GM18508 (cell line): ENCODE measurements around the gene FAF1.

Source experiments
- ATAC-seq: cut with Tn5 transposase; IDR thresholded peaks from one replicate; pipeline ENCODE4 v1.9.1; 2021; ENCODE audit warnings: moderate number of reproducible peaks; ENCODE audit not compliant: insufficient read depth, unreplicated experiment

The FAF1 gene

DNA sequence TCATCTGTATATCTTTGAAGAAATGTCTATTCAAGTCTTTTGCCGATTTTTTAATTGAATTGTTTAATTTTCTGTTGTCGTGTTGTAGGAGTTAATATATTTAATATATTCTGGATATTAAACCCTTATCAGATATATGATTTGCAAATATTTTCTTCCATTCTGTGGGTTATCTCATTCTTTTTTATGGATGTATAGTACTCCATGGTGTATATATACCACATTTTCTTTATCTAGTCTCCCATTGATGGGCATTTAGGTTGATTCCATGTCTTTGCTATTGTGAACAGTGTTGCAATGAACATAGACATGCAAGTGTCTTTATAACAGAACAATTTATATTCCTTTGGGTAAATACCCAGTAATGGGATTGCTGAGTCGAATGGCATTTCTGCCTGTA is 436.5 kb downstream of the FAF1 start:
- ATAC-seq = no peak

DNA sequence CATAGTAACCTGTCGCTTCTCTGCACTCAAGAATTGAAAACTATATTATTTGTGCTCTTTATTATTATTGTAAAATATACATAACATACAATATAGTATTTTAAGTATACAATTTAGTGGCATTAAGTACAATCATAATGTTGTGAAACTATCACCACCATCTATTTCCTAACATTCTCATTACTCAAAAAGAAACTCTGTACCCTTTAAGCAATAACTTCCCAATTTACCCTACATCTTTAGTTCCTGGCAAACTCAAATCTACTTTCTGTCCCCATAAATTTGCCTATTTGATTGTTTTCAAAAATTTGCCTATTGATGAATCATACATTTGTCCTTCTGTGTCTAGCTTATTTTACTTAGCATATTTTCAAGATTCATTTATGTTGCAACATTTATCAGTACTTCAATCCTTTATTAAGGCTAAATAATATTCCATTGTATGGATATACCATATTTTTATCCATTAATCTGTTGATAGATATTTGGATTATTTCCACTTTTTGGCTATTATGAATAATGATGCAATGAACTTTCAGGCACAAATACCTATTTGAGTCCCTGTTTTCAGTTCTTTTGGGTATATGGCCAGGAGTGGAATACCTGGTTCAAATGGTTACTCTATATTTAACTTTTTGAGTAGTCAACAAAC is 437.2 kb downstream of the FAF1 start:
- no peak for ATAC-seq

DNA sequence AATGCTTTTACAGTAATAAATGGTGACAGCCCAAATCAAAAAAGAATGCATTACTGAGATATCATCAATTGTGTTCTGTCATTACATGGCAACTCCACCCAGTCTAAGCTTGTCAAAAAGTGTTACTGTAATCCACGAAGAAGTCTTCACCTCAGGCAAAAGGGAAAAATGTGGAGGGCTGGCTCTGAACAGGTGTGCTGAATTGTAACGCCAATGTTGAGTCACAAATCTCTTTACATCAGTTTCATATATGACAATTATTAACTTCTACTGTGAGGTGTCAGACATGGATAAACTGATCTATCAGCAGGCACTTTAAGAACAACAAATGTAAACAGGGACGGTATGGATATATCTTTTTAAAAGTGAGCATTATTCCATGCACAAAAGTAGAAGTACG is 438.4 kb downstream of the FAF1 start:
- no peak for ATAC-seq

DNA sequence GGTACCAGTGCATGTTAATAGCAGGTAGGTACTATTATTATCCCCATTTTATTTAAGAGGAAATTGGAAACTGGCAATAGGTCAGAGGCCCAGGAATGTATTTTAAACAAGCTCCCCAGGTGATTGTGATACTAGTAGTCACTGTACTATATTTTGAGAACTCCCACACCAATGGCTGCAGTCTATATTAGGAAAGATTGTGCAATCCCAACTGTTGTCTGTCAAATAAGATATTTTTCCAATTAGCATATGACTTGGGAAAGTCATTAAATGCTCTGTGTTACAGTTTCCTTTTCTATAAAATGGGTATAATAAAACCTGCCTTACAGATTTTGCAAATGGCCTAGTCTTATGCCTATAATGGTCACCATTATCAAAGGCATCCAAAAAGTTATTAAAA is 442.6 kb downstream of the FAF1 start:
- no peak for ATAC-seq

DNA sequence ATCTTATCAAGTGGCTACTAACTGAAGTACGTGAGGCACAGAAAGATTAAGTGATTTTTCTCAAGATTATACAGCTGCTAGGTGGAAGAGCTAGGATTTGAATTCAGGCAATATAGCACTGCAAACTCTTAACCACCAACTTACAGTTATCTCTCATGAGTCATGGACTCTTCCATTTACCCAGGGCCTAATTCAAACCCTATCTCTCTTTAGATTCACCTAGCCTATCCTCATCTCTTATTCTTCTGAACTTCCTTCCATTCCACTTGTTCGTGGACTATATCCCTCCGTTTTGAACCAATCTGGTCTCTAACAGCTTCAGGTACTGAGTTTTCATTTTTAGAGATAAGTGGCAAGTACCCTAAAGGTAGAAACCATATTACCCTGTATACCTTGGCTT is 444.0 kb downstream of the FAF1 start:
- no peak for ATAC-seq

DNA sequence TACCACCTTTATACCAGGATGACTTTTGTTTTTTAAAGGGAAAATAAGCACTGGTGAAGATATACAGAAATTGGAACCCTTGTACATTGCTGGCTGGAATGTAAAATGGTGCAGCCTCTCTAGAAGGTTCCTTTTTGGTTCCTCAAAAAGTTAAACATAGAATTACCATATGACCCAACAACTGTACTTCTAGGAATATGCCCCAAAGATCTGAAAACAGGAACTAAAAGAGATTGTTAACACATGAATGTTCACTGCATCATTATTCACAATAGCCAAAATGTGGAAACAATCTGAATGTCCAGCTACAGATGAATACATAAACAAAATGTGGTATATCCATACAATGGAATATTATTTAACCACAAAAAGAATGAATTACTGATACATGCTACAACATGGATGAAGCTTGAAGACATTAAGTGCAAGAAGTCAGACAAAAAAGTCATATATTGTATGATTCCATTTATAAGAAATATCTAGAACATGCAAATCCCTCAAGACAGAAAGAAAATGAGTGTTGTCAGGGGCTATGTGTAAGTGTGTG is 452.0 kb downstream of the FAF1 start:
- no peak for ATAC-seq

DNA sequence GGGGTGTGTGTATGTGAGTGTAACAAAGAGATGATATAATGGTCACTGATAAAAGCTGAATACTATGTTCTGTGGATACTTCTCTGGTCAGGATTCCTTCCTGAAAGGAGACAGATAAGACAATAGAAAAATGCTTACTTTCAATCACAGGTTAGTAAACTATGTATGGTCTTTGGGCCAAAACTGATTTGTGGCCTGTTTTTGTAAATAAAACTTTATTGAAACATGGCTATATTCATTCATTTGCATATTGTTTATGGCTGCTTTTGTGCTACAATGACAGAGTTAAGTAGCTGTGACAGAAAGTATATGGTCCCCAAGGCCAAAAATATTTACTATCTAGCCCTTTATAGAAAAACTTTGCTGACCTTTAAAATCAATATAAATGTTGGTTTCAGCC is 454.6 kb downstream of the FAF1 start:
- no peak for ATAC-seq

DNA sequence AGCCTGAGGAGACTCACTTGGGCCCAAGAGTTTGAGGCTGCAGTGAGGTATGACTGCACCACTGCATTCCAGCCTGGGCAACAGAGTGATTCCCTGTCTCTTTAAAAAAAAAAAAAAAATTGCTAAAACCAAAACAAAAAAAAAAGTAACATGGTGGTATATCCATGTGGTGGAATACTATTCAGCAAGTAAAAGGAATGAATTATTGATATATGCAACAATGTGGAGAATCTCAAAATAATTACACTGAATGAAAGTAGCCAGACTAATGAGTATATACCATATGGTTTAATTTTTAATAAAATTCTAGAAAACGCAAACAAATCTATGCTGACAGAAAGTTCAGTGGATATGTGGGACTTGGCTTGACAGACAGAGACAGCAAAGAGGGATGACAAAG is 456.6 kb downstream of the FAF1 start:
- ATAC-seq = no peak

DNA sequence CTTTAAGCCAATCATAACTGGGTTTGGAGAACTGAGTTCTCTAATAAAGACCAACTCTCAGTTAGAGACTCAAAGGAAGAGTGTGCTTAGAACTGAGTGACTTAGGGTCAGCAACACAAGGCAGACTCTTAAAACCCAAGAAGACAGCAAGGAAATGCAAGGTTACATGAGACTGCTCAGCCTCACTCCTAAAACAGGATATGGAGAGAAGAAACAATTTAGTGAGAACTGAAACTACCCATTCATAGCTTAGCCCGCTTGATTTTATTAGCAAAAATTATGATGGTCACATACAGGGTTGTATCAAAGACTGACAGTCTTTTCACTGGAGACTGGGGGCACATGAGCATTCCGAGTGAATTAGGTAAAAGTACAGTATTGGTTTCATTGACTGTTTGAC is 457.9 kb downstream of the FAF1 start:
- ATAC-seq = no peak

DNA sequence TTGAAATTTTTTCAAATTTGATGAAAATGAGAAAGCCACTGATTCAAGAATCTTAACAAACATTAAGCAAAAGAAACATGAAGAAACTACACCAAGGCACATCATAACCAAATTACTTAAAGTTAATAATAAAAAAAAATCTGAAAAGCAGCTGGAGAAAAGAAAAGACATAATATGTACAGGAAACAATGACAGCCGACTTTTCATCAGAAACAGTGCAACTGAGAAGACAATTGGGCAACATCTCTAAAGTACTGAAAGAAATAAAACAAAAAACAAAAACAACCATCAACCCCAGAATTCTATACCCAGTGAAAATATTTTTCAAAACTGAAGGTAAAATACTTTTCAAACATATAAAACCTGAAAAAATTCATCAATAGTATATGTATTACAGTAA is 463.1 kb downstream of the FAF1 start:
- no peak for ATAC-seq

DNA sequence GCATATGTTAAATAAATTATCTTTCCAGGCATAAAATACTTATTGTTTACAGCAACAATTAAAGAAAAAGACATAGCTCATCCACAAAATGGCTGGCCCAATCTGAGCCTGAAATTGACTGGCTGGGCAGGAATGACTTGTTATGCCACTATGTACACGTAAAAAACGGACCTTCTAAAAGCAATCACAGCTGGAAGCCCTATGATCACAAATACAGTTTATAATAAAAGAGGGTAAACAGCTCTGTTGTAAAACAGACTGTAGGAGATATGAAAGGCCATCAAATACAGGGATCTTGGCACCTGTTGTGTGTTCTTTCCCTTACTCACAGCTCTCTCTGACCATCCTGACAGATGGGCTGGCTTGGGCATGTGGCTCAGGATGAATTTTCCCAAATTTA is 466.4 kb downstream of the FAF1 start:
- ATAC-seq = no peak

DNA sequence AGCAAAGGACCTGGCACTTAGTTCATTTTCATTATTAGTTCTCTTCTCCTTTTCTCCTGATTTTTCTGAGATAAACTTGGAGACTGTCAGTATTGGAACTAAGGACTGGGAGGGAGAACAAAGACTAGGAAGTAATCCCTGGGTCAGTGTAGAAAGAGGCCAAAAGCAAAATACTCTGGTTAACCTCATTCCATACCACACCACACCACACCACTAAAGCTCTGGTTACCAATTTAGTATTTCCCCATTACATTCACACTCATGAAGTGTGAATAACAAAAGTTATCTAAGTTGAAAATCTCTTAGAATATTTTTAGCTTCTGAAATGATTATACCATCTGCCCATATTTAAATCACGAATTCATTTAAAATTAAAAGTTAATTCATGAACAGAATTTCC is 467.9 kb downstream of the FAF1 start:
- no peak for ATAC-seq

DNA sequence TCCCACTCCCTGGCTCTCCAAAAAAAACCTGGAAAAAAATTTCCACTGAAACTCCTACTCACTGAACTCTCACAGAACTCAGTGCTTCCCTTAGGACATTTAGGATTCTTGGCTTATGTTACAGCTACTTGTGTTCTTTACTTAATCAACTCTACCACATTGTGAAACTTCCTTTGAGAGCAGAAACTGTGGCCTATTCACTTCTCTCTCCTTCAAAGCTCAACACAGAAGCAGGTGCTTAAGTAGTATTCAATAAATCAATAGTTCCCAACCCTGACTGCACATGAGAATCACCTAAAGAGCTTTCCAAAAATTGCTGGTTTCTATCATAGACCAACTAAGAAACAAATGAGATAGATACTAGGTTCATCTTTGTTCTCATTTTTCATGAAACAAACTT is 468.9 kb downstream of the FAF1 start:
- no peak for ATAC-seq

DNA sequence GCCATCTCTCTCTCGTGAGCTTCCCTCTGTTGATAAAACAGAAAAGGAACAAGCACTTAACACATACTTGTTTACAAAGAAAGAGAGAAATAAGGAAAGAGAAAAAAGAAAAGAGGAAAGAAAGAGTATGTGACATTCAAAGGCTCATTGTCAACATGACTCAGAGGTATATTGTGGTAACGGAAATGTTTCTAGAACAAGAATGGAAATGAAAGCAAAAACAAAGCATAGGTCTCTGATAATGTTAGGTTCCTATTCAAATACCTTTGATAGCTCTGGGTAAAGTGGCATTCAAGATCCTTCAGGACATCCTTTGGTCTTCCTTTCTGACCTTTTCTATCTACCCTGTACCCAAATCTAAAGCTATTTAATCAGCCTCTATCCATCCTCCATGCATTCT is 469.4 kb downstream of the FAF1 start:
- ATAC-seq = no peak

DNA sequence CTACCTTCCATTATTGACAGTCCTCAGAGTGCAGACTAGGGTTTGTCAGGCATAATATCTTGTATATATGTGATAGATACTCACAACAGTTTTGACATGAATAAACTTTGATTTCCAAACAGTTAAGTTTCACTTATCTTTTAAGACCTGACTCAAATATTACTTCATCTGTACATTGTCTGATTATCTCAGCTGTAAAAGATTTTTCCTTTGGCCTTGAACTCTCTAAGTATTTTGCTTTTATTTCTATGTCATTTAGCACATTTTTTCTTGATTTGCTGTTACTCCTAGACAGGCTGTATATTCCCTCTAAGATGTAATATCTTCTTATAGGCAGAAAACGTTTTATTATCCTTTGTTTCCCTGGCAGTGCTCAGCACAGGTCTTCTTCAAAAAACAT is 471.2 kb downstream of the FAF1 start:
- ATAC-seq = no peak

DNA sequence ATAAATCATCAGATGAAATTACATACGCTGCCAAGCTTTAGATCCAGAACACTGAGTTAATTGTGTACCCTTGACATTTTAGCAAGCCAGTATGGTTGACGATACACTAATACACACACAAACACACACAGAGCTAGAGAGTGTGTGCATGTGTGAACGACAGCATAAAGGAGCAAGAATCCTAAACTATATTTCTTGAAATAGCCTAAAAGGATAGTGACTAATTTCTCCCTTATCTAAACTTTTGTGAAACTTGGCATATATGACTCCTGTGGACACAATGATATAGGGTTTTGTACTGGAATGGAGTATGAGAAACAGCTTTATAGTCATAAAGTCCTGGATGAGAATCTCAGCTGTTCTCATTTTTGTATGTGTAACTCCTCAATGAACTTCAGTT is 471.7 kb downstream of the FAF1 start:
- ATAC-seq = no peak

DNA sequence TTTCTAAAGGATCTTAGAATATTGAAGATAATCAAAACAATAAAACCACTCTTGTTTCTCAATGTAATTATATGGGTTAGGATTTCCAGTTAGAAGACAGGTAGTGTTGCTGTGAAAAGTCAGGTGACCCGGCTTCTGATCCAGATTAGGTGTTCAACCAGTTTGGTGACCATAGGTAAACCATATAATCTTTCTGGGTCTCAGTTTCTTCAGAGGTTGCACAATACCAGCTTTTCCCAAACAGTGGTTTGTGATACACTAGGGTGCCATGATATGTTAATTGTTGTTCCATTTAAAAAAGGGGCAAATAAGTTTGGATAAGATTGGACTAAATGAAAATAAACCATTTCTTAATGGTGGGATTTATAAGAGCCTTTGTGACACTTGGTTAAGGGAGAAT is 472.3 kb downstream of the FAF1 start:
- no peak for ATAC-seq

DNA sequence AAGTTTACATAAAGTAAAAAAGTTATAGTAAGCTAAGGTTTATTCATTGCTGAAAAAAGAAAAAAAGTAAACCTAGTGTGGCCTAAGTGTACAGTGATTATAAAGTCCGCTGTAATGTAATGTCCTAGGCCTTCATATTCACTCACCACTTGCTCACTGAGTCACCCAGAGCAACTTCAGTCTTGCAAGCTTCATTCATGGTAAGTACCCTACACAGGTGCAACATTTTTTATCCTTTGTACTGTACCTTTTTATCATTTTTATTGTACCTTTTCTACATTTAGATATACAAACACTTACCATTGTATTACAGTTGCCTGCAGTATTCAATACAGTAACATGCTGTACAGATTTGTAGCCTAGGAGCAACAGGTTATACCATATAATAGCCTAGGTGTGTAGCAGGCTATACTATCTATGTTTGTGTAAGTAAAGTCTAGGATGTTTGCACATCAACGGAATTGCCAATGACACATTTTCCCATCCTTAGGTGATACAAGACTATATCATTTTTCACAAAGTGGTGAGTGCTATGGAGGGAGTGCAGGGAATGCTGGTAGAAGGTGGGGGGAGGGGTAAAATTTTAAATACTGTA is 478.8 kb downstream of the FAF1 start:
- no peak for ATAC-seq

DNA sequence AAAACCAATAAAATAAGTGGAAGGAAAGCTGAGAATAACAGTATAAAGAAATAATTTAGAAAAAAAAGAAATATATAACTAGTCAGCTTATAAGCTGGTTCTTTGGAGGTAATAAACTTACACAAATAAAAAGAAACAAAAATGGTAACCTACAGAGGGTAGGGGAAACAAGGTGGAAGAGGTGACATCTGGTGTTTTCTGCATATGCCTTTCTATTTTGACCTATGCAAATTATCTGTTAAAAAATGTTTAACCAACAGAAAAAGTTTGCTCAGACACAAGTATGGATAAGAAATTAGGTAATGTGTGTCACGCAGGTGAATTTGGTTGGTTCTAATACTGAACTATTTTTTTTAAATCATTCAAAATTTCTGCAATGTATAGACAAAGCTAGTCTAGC is 483.3 kb downstream of the FAF1 start:
- ATAC-seq = no peak

DNA sequence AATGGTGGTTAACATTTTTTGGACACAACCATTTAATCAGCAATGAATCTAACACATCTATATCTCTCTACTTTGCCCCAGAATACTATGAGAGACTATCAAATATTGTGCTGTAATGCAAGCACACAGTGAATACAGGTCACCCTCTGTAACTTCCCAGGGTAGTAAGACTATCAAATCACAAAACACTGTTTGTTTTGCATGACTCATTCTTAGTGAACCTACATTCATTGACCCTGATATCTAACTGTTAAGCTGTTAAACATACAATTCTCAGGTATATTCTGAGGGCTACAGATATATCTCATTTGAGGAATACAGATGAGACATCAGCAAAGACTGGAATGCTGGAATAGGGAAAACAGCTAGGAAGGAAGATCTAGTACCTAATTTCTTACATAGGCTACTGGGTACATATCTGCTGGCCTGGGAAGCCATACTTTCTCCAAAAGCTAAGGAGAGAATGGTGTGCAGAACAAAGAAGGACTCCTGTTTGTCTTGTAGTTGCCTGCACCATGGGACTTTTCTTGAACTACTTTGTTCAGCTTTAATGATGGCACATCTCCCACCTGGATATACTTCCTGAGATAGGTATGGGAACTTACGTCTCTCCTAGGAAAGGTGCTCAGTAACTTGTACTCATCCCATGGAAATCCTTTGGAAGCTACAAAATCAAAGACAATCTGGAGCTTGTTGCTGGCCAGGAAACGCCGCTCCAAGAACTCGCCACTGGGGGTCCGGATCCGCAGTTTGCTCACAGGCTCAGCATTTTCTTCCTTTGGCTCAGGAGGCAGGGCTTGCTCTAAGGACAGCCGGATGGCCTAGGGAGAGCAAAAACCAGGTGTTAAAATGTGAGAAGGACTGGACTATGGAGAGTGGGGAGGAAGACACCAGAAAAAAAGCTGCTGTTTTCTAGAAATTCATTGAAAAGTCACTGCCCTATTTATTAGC is 484.9 kb downstream of the FAF1 start:
- ATAC-seq = no peak

DNA sequence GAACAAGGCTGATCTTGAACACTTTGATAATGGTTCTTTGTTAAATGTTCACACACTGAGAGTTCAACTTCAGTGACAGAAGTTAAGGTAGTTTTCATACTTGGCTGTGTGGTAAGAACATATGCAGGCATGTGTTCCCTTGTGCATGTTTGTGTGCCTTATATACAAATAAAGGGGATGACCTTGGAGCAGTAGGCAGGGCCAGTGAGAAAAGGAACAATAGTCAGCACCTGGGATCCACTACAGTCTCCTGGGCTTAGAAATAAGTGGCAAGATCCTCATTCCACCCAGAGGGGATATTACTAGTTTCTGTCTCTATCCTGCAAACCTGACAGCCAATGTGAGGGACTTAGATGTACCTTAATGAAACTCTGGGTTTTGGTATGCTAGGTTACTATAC is 486.6 kb downstream of the FAF1 start:
- ATAC-seq = no peak
